HepG2 (cell line): ENCODE results near the gene EMCN. TPM values are rescaled to one million over a fixed set of nuclear protein-coding genes. Genes with fewer than 3 reads are reported as not detected.

Experiments
- ATAC-seq: fragments of 200-7000 bp; cut with Tn5 transposase; 3 replicates; pipeline ENCODE4 v1.9.1; 2020; ENCODE audit warnings: mild to moderate bottlenecking, moderate library complexity
- BruUV-seq: library from RNA; stranded (reverse); fragments of 400-500 nt; replicated peaks from 2 replicates; lab custom pipeline; 2021; lab: Mats Ljungman, UMichigan
- CTCF ChIA-PET: fragments of 300-600 bp; formaldehyde crosslinking; extraction: SDS; loops from one replicate; lab custom pipeline; 2021; ENCODE audit warnings: low total read pairs, inconsistent platforms, low intra/inter-chr PET ratio; lab: Yijun Ruan, JAX
- POLR2A ChIA-PET: fragments of 350-600 bp; sonication (Branson Sonifier 250); formaldehyde crosslinking; loops from one replicate; lab custom pipeline; 2020; ENCODE audit warnings: antibody characterized with exemption, inconsistent platforms; lab: Yijun Ruan, JAX
- DNase-seq: peaks from one replicate; pipeline ENCODE4 v3.0.0-alpha.2; 2015; ENCODE audit warnings: low spot score
- FAIRE-seq: peaks from 3 replicates; lab custom pipeline; 2011; peaks lifted over from hg19 to GRCh38; lab: Jason Lieb, UNC
- H2AFZ ChIP-seq: one replicate; pipeline ENCODE4 v1.6.1; 2011; ENCODE audit warnings: low read length, inconsistent platforms
- H3K27ac ChIP-seq: fragments of 300-600 bp; 3 replicates; pipeline ENCODE4 v1.8.0; 2011; ENCODE audit warnings: mixed run types, mild to moderate bottlenecking, mixed read lengths, low read length, inconsistent platforms; ENCODE audit not compliant: insufficient read depth; ENCODE audit errors: extremely low read length
- H3K27me3 ChIP-seq, 2 experiments: fragments of 200-600 bp in 1 of 2; 2 replicates in 1 of 2; 3 replicates in 1 of 2; pipeline versions ENCODE4 v1.6.0 to v1.8.0; 2011; ENCODE audit warnings: low read length in 2 of 2, mild to moderate bottlenecking in 2 of 2, moderate library complexity in 2 of 2, inconsistent platforms in 1 of 2; ENCODE audit not compliant: insufficient read depth in 2 of 2, control insufficient read depth in 1 of 2
- H3K36me3 ChIP-seq, 2 experiments: fragments of 200-600 bp in 1 of 2; replicated peaks in 1 of 2; 2 replicates in 1 of 2; 3 replicates in 1 of 2; pipeline versions ENCODE4 v1.5.1 to v1.8.0; 2011; ENCODE audit warnings: low read length in 2 of 2, inconsistent platforms in 1 of 2; ENCODE audit not compliant: insufficient read depth in 2 of 2, control insufficient read depth in 1 of 2
- H3K4me1 ChIP-seq: 2 replicates; pipeline ENCODE4 v1.5.1; 2012; ENCODE audit warnings: low read length, inconsistent platforms; ENCODE audit not compliant: insufficient read depth
- H3K4me2 ChIP-seq: 2 replicates; pipeline ENCODE4 v1.6.0; 2011; ENCODE audit warnings: low read depth, low read length, inconsistent platforms
- H3K4me3 ChIP-seq, 3 experiments: fragments of 200-600 bp in 1 of 3; sonication (generic), shearing (Covaris generic) in 1 of 3; replicated peaks in 1 of 3; 2 replicates each; pipeline ENCODE4 v1.5.1; 2011 to 2016; ENCODE audit warnings: low read length in 3 of 3, inconsistent platforms in 2 of 3, low read depth in 2 of 3, mild to moderate bottlenecking in 2 of 3, control low read depth in 1 of 3, mixed read lengths in 1 of 3; ENCODE audit not compliant: insufficient read depth in 1 of 3
- H3K79me2 ChIP-seq: one replicate; pipeline ENCODE4 v1.6.1; 2011; ENCODE audit warnings: low read length, inconsistent platforms; ENCODE audit not compliant: insufficient read depth
- H3K9ac ChIP-seq: 2 replicates; pipeline ENCODE4 v1.6.0; 2011; ENCODE audit warnings: mild to moderate bottlenecking, low read depth, low read length, inconsistent platforms; ENCODE audit not compliant: insufficient read depth
- H3K9me3 ChIP-seq: 2 replicates; pipeline ENCODE4 v1.5.1; 2012; ENCODE audit warnings: mild to moderate bottlenecking, low read length
- H4K20me1 ChIP-seq: 2 replicates; pipeline ENCODE4 v1.6.0; 2011; ENCODE audit warnings: inconsistent platforms, mild to moderate bottlenecking, low read length, moderate library complexity; ENCODE audit not compliant: insufficient read depth
- CBX5 ChIP-seq: sonication (generic); formaldehyde crosslinking; IDR thresholded peaks from 2 replicates; pipeline ENCODE4 v1.4.0; 2020; ENCODE audit warnings: missing genetic modification reagents, borderline replicate concordance
- MAF1 ChIP-seq: sonication (generic); formaldehyde crosslinking; IDR thresholded peaks from 2 replicates; pipeline ENCODE4 v1.5.0; 2020; ENCODE audit warnings: missing genetic modification reagents, borderline replicate concordance
- SIX1 ChIP-seq: sonication (generic); formaldehyde crosslinking; IDR thresholded peaks from 2 replicates; pipeline ENCODE4 v1.4.0; 2020; ENCODE audit warnings: missing genetic modification reagents, borderline replicate concordance
- SNRNP70 ChIP-seq: fragments of 200-400 bp; formaldehyde crosslinking; IDR thresholded peaks from 2 replicates; pipeline ENCODE4 v1.6.1; 2017; ENCODE audit warnings: mild to moderate bottlenecking, low read depth, low read length, moderate library complexity
- TP53 ChIP-seq: sonication (generic); formaldehyde crosslinking; conservative IDR thresholded peaks from 2 replicates; pipeline ENCODE4 v1.4.0; 2020; ENCODE audit warnings: missing genetic modification reagents
- ZFP36L1 ChIP-seq: sonication (generic); formaldehyde crosslinking; IDR thresholded peaks from 2 replicates; pipeline ENCODE4 v1.8.0; 2022; ENCODE audit warnings: mild to moderate bottlenecking, missing genetic modification reagents, moderate library complexity
- ZNF138 ChIP-seq: sonication (generic); formaldehyde crosslinking; IDR thresholded peaks from 2 replicates; pipeline ENCODE4 v1.5.0; 2020; ENCODE audit warnings: mild to moderate bottlenecking, low read depth, missing genetic modification reagents
- ZNF33A ChIP-seq: sonication (generic); formaldehyde crosslinking; IDR thresholded peaks from 2 replicates; pipeline ENCODE4 v1.5.1; 2020; ENCODE audit warnings: missing genetic modification reagents, mild to moderate bottlenecking, moderate library complexity, borderline replicate concordance
- ZNF607 ChIP-seq: sonication (generic); formaldehyde crosslinking; IDR thresholded peaks from 2 replicates; pipeline ENCODE4 v1.5.1; 2020; ENCODE audit warnings: missing genetic modification reagents, mild to moderate bottlenecking, borderline replicate concordance
- WGBS: methylation state at CpG from one replicate; pipeline ENCODE4 v1.1.6; 2017; ENCODE audit warnings: low lambda C conversion rate; 5-methylcytosine and 5-hydroxymethylcytosine counted together
- in situ Hi-C: cut with HindIII; loops from 2 replicates; pipeline ENCODE4 v1.10.0; 2017; ENCODE audit warnings: low pct_unique_long_range_greater_than_20kb; ENCODE audit not compliant: extremely low pct_ligation_motif_present
- intact Hi-C: fragments of 100-400 bp; cut with micrococcal nuclease; formaldehyde crosslinking; loops from one replicate; pipeline ENCODE4 v1.10.0; 2022; ENCODE audit not compliant: unreplicated experiment
- polyA plus RNA-seq, 8 experiments: library from polyadenylated mRNA; depleted of rRNA in 3 of 8; stranded (reverse) in 7 of 8; unstranded in 1 of 8; fragments of >200 nt; fragmentation: Illumina TruSeq in 4 of 8; extraction: Trizol in 4 of 8; gene quantifications; 2 replicates each; pipeline versions ENCODE4 v1.2.1 to v1.2.3, GENCODE V29; 2011 to 2016; ENCODE audit warnings: low read depth in 4 of 8, missing spikeins in 1 of 8, mixed read lengths in 1 of 8; ENCODE audit not compliant: insufficient read depth in 1 of 8
- total RNA-seq, 5 experiments: library from RNA; depleted of rRNA; stranded (reverse); fragments of >200 nt; fragmentation: Illumina TruSeq; extraction: Trizol; gene quantifications; 2 replicates each; pipeline ENCODE4 v1.2.3, GENCODE V29; 2016; ENCODE audit warnings: low read depth in 1 of 5
- TF ChIP-seq, protein P1 (sequence below): sonication (generic); formaldehyde crosslinking; IDR thresholded peaks from 2 replicates; pipeline ENCODE4 v1.4.0; 2020; ENCODE audit warnings: missing genetic modification reagents, mild to moderate bottlenecking, borderline replicate concordance
- TF ChIP-seq, protein P2 (sequence below): sonication (generic); formaldehyde crosslinking; IDR thresholded peaks from 2 replicates; pipeline ENCODE4 v1.5.0; 2020; ENCODE audit warnings: mild to moderate bottlenecking, missing genetic modification reagents, borderline replicate concordance

EMCN gene
- total and polyA plus RNA-seq, 2 of the 13 experiments (the other 11 are each of a cell fraction or from before 2014, with no cell fraction given) = not detected

GRCh38 chr4:100361336-100361735 is 156.5 kb downstream of the EMCN start (continued):
- TF ChIP-seq, protein P1, sequence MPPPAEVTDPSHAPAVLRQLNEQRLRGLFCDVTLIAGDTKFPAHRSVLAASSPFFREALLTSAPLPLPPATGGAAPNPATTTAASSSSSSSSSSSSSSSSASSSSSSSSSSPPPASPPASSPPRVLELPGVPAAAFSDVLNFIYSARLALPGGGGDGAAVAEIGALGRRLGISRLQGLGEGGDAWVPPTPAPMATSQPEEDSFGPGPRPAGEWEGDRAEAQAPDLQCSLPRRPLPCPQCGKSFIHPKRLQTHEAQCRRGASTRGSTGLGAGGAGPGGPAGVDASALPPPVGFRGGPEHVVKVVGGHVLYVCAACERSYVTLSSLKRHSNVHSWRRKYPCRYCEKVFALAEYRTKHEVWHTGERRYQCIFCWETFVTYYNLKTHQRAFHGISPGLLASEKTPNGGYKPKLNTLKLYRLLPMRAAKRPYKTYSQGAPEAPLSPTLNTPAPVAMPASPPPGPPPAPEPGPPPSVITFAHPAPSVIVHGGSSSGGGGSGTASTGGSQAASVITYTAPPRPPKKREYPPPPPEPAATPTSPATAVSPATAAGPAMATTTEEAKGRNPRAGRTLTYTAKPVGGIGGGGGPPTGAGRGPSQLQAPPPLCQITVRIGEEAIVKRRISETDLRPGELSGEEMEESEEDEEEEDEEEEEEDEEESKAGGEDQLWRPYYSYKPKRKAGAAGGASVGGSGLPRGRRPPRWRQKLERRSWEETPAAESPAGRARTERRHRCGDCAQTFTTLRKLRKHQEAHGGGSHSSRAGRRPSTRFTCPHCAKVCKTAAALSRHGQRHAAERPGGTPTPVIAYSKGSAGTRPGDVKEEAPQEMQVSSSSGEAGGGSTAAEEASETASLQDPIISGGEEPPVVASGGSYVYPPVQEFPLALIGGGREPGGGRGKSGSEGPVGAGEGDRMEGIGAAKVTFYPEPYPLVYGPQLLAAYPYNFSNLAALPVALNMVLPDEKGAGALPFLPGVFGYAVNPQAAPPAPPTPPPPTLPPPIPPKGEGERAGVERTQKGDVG (CRISPR knock-in tag) = no peak

- H4K20me1 ChIP-seq = no peaks in the 10 kb centered on the region
- ATAC-seq (no peak), DNase-seq (no peak), FAIRE-seq (no peak)
- H3K4me1 ChIP-seq = no peaks in the 10 kb centered on the region
- H3K27me3 ChIP-seq = no peaks in the 10 kb centered on the region
- TF ChIP-seq ZFP36L1 (no peak), MAF1 (no peak), SIX1 (no peak), ZNF138 (CRISPR knock-in tag) (no peak), ZNF607 (CRISPR knock-in tag) (no peak), CBX5 (CRISPR knock-in tag) (no peak), TP53 (CRISPR knock-in tag) (no peak), SNRNP70 (no peak), ZNF33A (no peak)
- TF ChIP-seq, protein P2, sequence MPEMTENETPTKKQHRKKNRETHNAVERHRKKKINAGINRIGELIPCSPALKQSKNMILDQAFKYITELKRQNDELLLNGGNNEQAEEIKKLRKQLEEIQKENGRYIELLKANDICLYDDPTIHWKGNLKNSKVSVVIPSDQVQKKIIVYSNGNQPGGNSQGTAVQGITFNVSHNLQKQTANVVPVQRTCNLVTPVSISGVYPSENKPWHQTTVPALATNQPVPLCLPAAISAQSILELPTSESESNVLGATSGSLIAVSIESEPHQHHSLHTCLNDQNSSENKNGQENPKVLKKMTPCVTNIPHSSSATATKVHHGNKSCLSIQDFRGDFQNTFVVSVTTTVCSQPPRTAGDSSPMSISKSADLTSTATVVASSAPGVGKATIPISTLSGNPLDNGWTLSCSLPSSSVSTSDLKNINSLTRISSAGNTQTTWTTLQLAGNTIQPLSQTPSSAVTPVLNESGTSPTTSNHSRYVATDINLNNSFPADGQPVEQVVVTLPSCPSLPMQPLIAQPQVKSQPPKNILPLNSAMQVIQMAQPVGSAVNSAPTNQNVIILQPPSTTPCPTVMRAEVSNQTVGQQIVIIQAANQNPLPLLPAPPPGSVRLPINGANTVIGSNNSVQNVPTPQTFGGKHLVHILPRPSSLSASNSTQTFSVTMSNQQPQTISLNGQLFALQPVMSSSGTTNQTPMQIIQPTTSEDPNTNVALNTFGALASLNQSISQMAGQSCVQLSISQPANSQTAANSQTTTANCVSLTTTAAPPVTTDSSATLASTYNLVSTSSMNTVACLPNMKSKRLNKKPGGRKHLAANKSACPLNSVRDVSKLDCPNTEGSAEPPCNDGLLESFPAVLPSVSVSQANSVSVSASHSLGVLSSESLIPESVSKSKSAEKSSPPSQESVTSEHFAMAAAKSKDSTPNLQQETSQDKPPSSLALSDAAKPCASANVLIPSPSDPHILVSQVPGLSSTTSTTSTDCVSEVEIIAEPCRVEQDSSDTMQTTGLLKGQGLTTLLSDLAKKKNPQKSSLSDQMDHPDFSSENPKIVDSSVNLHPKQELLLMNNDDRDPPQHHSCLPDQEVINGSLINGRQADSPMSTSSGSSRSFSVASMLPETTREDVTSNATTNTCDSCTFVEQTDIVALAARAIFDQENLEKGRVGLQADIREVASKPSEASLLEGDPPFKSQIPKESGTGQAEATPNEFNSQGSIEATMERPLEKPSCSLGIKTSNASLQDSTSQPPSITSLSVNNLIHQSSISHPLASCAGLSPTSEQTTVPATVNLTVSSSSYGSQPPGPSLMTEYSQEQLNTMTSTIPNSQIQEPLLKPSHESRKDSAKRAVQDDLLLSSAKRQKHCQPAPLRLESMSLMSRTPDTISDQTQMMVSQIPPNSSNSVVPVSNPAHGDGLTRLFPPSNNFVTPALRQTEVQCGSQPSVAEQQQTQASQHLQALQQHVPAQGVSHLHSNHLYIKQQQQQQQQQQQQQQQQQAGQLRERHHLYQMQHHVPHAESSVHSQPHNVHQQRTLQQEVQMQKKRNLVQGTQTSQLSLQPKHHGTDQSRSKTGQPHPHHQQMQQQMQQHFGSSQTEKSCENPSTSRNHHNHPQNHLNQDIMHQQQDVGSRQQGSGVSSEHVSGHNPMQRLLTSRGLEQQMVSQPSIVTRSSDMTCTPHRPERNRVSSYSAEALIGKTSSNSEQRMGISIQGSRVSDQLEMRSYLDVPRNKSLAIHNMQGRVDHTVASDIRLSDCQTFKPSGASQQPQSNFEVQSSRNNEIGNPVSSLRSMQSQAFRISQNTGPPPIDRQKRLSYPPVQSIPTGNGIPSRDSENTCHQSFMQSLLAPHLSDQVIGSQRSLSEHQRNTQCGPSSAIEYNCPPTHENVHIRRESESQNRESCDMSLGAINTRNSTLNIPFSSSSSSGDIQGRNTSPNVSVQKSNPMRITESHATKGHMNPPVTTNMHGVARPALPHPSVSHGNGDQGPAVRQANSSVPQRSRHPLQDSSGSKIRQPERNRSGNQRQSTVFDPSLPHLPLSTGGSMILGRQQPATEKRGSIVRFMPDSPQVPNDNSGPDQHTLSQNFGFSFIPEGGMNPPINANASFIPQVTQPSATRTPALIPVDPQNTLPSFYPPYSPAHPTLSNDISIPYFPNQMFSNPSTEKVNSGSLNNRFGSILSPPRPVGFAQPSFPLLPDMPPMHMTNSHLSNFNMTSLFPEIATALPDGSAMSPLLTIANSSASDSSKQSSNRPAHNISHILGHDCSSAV (CRISPR knock-in tag) = no peak
- no peak overlapping the region for H3K4me2 ChIP-seq
- BruUV-seq = no TSS peak
- no peak overlapping the region for H3K9ac ChIP-seq
- no peaks in the 10 kb centered on the region for H3K9me3 ChIP-seq
- no peaks in the 10 kb centered on the region for H3K36me3 ChIP-seq
- CTCF ChIA-PET = no interaction called here
- in situ Hi-C loops (no loop called here), intact Hi-C loops (no loop called here)
- H2AFZ ChIP-seq = no peak overlapping the region
- H3K79me2 ChIP-seq = no peaks in the 10 kb centered on the region
- POLR2A ChIA-PET = no interaction called here
- no peak overlapping the region for H3K4me3 ChIP-seq
- WGBS = 0% methylated on average over 1 of the region's 1 CpG
- no peak overlapping the region for H3K27ac ChIP-seq
Measured at GRCh38 chr4:100360211-100360610, 157.6 kb downstream of the EMCN start.
